H1 (cell line): ENCODE data around the gene ACTG1. TPM values are rescaled to one million over a fixed set of nuclear protein-coding genes. Genes with fewer than 3 reads are reported as not detected.

Experiments used
- ASH2L ChIP-seq: fragments of 200-600, 300-600 bp; sonication (generic); IDR thresholded peaks from one replicate; pipeline ENCODE4 v1.7.1; 2017; ENCODE audit warnings: low read length
- RAD21 ChIP-seq, 2 experiments: IDR thresholded peaks in 1 of 2; conservative IDR thresholded peaks in 1 of 2; 2 replicates each; pipeline ENCODE4 v1.6.1; 2011; ENCODE audit warnings: low read depth in 2 of 2, low read length in 2 of 2, improper control_type of control experiment in 1 of 2, inconsistent platforms in 1 of 2, mild to moderate bottlenecking in 1 of 2, moderate library complexity in 1 of 2
- TEAD4 ChIP-seq: IDR thresholded peaks from 2 replicates; pipeline ENCODE4 v1.6.1; 2012; ENCODE audit warnings: low read depth, low read length, inconsistent platforms, mixed read lengths
- polyA plus RNA-seq, 7 experiments: library from polyadenylated mRNA; depleted of rRNA in 3 of 7; stranded (reverse) in 5 of 7; unstranded in 2 of 7; fragments of >200 nt in 5 of 7; fragments of 200-250 nt in 2 of 7; gene quantifications; 1 replicate in 5 of 7; 2 replicates in 1 of 7; 4 replicates in 1 of 7; pipeline versions ENCODE4 v1.2.1 to v1.2.3, GENCODE V29; 2011 to 2013; ENCODE audit warnings: missing spikeins in 2 of 7, mixed read lengths in 2 of 7
- total RNA-seq: library from RNA; stranded (reverse); fragmentation: NEBNext Ultra II Directional; extraction: Animal tissue kit (Norgen Biotek cat#: 25700); gene quantifications from 2 replicates; pipeline ENCODE4 v1.2.1, GENCODE V29; 2021
- TF ChIP-seq, protein P1 (sequence below): IDR thresholded peaks from 2 replicates; pipeline ENCODE4 v1.6.1; 2012; ENCODE audit warnings: inconsistent platforms

ACTG1 gene
- total and polyA plus RNA-seq, 2 of the 8 experiments (the other 6 are each of a cell fraction or from before 2014, with no cell fraction given): 3,535 to 5,010 TPM

DNA sequence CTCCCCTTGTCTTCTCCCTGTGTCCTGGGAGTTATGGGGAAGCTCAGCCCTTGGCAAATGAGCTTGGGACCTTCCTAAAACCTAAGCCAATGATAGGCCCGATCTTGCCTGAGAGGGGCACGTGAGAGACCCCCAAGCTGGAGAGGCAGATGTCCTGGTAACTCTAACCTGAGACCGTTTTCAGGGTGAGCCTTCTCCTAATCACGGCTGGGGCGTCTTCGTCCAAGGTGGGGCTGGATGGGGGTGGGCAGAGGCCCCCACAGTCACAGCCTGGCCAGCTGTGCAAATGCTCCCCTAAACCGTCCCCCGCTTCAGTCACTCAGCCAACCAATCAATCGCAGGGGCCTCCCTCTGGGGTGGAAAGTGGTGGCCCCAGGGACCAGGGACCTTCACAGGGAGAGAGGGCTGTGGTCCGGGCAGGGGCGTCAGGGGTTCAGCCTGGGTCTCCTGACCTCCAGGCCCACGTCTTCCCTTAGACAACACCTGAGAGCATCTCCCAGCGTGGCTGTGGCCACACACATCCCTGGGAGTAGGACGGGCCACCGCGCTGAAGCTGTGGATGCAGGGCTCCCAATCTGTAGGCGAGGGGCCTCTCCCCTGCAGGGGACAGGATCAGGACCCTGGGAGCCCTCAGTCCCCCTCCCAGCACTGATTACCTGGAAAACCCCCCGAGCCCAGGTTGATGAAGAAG is 30.6 kb downstream of the ACTG1 start (continued):
- TF ChIP-seq ASH2L (no peak), RAD21 (IDR thresholded peaks at IDR 0.05 in 1 of 2, conservative IDR thresholded peaks at IDR 0.05 in 1 of 2; ENCODE audit: low read depth in 2 of 2, low read length in 2 of 2) (no peak), TEAD4 (no peak)
- TF ChIP-seq, protein P1, sequence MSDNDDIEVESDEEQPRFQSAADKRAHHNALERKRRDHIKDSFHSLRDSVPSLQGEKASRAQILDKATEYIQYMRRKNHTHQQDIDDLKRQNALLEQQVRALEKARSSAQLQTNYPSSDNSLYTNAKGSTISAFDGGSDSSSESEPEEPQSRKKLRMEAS: no peak
